ENCODE results near the gene EFCAB3. TPM values are rescaled to one million over a fixed set of nuclear protein-coding genes. Genes with fewer than 3 reads are reported as not detected.
"Not testable (repeated sequence)": the region's sequence is repeated elsewhere in the genome, so short reads cannot be mapped to it uniquely, and the experiment has no call there.

EFCAB3 gene
- total RNA-seq, 2 experiments from 2014 or later = not detected

GRCh38 chr17:62423647-62424461 is 43.5 kb downstream of the EFCAB3 start, which contains the start of gene METTL2A:
TSS of gene METTL2A (plus strand) at chr17:62423897. CDS start at chr17:62423903, 6 bp downstream.
- ATAC-seq (peak; percentile 92), DNase-seq (peak; percentile 94)
- peaks cover 29% of the 10 kb centered on the region for H3K4me1 Mint-ChIP-seq (ENCODE audit: low read depth)
- H3K36me3 Mint-ChIP-seq (ENCODE audit: low read depth) = peaks cover 17% of the 10 kb centered on the region
- peak within 1 kb of the TSS; percentile 97 for H3K4me3 Mint-ChIP-seq
- H3K9me3 Mint-ChIP-seq; intact Hi-C loops (cut with micrococcal nuclease); H3K27me3 Mint-ChIP-seq: not testable (repeated sequence)
- peak; percentile 47 for TF ChIP-seq CTCF (IDR thresholded peaks at IDR 0.05)
- POLR2A ChIA-PET = interaction anchor here (0.7 to 1.3 kb wide), 3 partner anchors 13 to 71 kb away, joined by 3 read pairs; no protein-coding TSS in a partner anchor
- CTCF ChIA-PET = interaction anchor here (1.3 kb wide), 1 partner anchor 13 kb away, joined by 3 read pairs; no protein-coding TSS in a partner anchor
- peak within 1 kb of the TSS; percentile 96 for H3K27ac Mint-ChIP-seq

GRCh38 chr17:62426214-62426613 is 45.9 kb downstream of the EFCAB3 start:
- POLR2A ChIA-PET; CTCF ChIA-PET; ATAC-seq; intact Hi-C loops (cut with micrococcal nuclease); H3K4me3 Mint-ChIP-seq; H3K27ac Mint-ChIP-seq; DNase-seq; H3K9me3 Mint-ChIP-seq; H3K27me3 Mint-ChIP-seq: not testable (repeated sequence)
- H3K36me3 Mint-ChIP-seq (ENCODE audit: low read depth) = peaks cover 24% of the 10 kb centered on the region
- H3K4me1 Mint-ChIP-seq (ENCODE audit: low read depth) = peaks cover 28% of the 10 kb centered on the region

- POLR2A ChIA-PET; intact Hi-C loops (cut with micrococcal nuclease); DNase-seq; H3K27me3 Mint-ChIP-seq; ATAC-seq; H3K4me1 Mint-ChIP-seq (ENCODE audit: low read depth); CTCF ChIA-PET; H3K9me3 Mint-ChIP-seq; H3K27ac Mint-ChIP-seq; H3K4me3 Mint-ChIP-seq: not testable (repeated sequence)
- H3K36me3 Mint-ChIP-seq (ENCODE audit: low read depth) = peaks cover 21% of the 10 kb centered on the region
These were observed 54.9 kb downstream of the EFCAB3 start for GRCh38 chr17:62435251-62435650.

GRCh38 chr17:62441181-62441580 is 60.8 kb downstream of the EFCAB3 start:
- H3K9me3 Mint-ChIP-seq; DNase-seq; H3K27me3 Mint-ChIP-seq; H3K4me3 Mint-ChIP-seq; POLR2A ChIA-PET; CTCF ChIA-PET; ATAC-seq; H3K4me1 Mint-ChIP-seq (ENCODE audit: low read depth); H3K27ac Mint-ChIP-seq; intact Hi-C loops (cut with micrococcal nuclease): not testable (repeated sequence)
- peaks cover 21% of the 10 kb centered on the region for H3K36me3 Mint-ChIP-seq (ENCODE audit: low read depth)

- Mint-ChIP-seq H3K36me3 (ENCODE audit: low read depth) (peaks cover 32% of the 10 kb centered on the region), H3K4me3 (no peak overlapping the region), H3K9me3 (no peaks in the 10 kb centered on the region), H3K4me1 (ENCODE audit: low read depth) (no peaks in the 10 kb centered on the region), H3K27me3 (no peaks in the 10 kb centered on the region), H3K27ac (no peak overlapping the region)
- intact Hi-C loops (cut with micrococcal nuclease) = no loop called here
- ChIA-PET CTCF (no interaction called here), POLR2A (no interaction called here)
- TF ChIP-seq CTCF (IDR thresholded peaks at IDR 0.05) = no peak
- ATAC-seq (no peak), DNase-seq (no peak)
These were observed 63.7 kb downstream of the EFCAB3 start for GRCh38 chr17:62444063-62444462.

GRCh38 chr17:62445791-62446190 is 65.4 kb downstream of the EFCAB3 start:
- H3K27ac Mint-ChIP-seq; H3K9me3 Mint-ChIP-seq; H3K4me1 Mint-ChIP-seq (ENCODE audit: low read depth); H3K27me3 Mint-ChIP-seq; H3K4me3 Mint-ChIP-seq; POLR2A ChIA-PET; CTCF ChIA-PET; DNase-seq; intact Hi-C loops (cut with micrococcal nuclease); ATAC-seq: not testable (repeated sequence)
- H3K36me3 Mint-ChIP-seq (ENCODE audit: low read depth) = peaks cover 30% of the 10 kb centered on the region

GRCh38 chr17:62452195-62452594 is 71.8 kb downstream of the EFCAB3 start:
- intact Hi-C loops (cut with micrococcal nuclease); ATAC-seq; H3K27ac Mint-ChIP-seq; POLR2A ChIA-PET; H3K4me3 Mint-ChIP-seq; CTCF ChIA-PET; H3K9me3 Mint-ChIP-seq; DNase-seq; H3K27me3 Mint-ChIP-seq: not testable (repeated sequence)
- Mint-ChIP-seq H3K4me1 (ENCODE audit: low read depth) (peaks cover 12% of the 10 kb centered on the region), H3K36me3 (ENCODE audit: low read depth) (peaks cover 22% of the 10 kb centered on the region)

- H3K27me3 Mint-ChIP-seq; intact Hi-C loops (cut with micrococcal nuclease); H3K9me3 Mint-ChIP-seq; H3K27ac Mint-ChIP-seq; H3K4me3 Mint-ChIP-seq; DNase-seq; ATAC-seq; CTCF ChIA-PET; POLR2A ChIA-PET: not testable (repeated sequence)
- peaks cover 12% of the 10 kb centered on the region for H3K4me1 Mint-ChIP-seq (ENCODE audit: low read depth)
- H3K36me3 Mint-ChIP-seq (ENCODE audit: low read depth) = peaks cover 14% of the 10 kb centered on the region
These were observed 72.7 kb downstream of the EFCAB3 start for GRCh38 chr17:62453041-62453440.

- ATAC-seq; CTCF ChIA-PET; DNase-seq; H3K9me3 Mint-ChIP-seq; intact Hi-C loops (cut with micrococcal nuclease); H3K4me3 Mint-ChIP-seq; H3K36me3 Mint-ChIP-seq (ENCODE audit: low read depth); H3K27me3 Mint-ChIP-seq; POLR2A ChIA-PET: not testable (repeated sequence)
- peak overlapping the region; percentile 58 for H3K27ac Mint-ChIP-seq
- H3K4me1 Mint-ChIP-seq (ENCODE audit: low read depth) = peaks cover 12% of the 10 kb centered on the region
These were observed 73.3 kb downstream of the EFCAB3 start for GRCh38 chr17:62453656-62454055.

- CTCF ChIA-PET; H3K27ac Mint-ChIP-seq; H3K36me3 Mint-ChIP-seq (ENCODE audit: low read depth); H3K9me3 Mint-ChIP-seq; H3K27me3 Mint-ChIP-seq; DNase-seq; ATAC-seq; POLR2A ChIA-PET; intact Hi-C loops (cut with micrococcal nuclease); H3K4me3 Mint-ChIP-seq: not testable (repeated sequence)
- H3K4me1 Mint-ChIP-seq (ENCODE audit: low read depth) = peaks cover 12% of the 10 kb centered on the region
These were observed 73.8 kb downstream of the EFCAB3 start for GRCh38 chr17:62454111-62454510.
